K562 (cell line): ENCODE results near the gene ACOT7. TPM values are rescaled to one million over a fixed set of nuclear protein-coding genes. Genes with fewer than 3 reads are reported as not detected.

Source experiments
- ATAC-seq: fragments of 200-7000 bp; cut with Tn5 transposase; 3 replicates; pipeline ENCODE4 v1.9.1; 2020; ENCODE audit warnings: moderate library complexity
- BruUV-seq: library from RNA; stranded (reverse); fragments of 400-500 nt; replicated peaks from 2 replicates; lab custom pipeline; 2021; lab: Mats Ljungman, UMichigan
- CTCF ChIA-PET: fragments of 300-600 bp; formaldehyde crosslinking; extraction: SDS; loops from one replicate; lab custom pipeline; 2021; ENCODE audit warnings: low intra/inter-chr PET ratio; lab: Yijun Ruan, JAX
- POLR2A ChIA-PET: fragments of 300-600, 350-650 bp; sonication (Branson Sonifier 250); formaldehyde crosslinking; extraction: SDS; loops from one replicate; lab custom pipeline; 2021; ENCODE audit warnings: antibody characterized with exemption, inconsistent platforms; lab: Yijun Ruan, JAX
- DNase-seq, 4 experiments: peaks; one replicate each; pipeline versions ENCODE4 v3.0.0 to v3.0.0-alpha.2; 2011 to 2018; ENCODE audit warnings: low spot score in 3 of 4, mixed read lengths in 3 of 4; ENCODE audit errors: extremely low read depth in 1 of 4
- FAIRE-seq: peaks from 2 replicates; lab custom pipeline; 2011; peaks lifted over from hg19 to GRCh38; lab: Jason Lieb, UNC
- H2AFZ ChIP-seq: 2 replicates; pipeline ENCODE4 v1.6.0; 2011; ENCODE audit warnings: low read depth, low read length, control low read depth, inconsistent platforms
- H3K27ac ChIP-seq: fragments of 200-600 bp; 3 replicates; pipeline ENCODE4 v1.8.0; 2011; ENCODE audit warnings: low read depth, mild to moderate bottlenecking, control low read depth, inconsistent platforms, low read length, moderate library complexity, mixed read lengths; ENCODE audit errors: extremely low read depth
- H3K27me3 ChIP-seq, 2 experiments: fragments of 300-600 bp in 1 of 2; 2 replicates in 1 of 2; 3 replicates in 1 of 2; pipeline versions ENCODE4 v1.6.0 to v1.8.0; 2011; ENCODE audit warnings: inconsistent platforms in 2 of 2, low read length in 2 of 2, mild to moderate bottlenecking in 1 of 2, mixed read lengths in 1 of 2, moderate library complexity in 1 of 2; ENCODE audit not compliant: control insufficient read depth in 2 of 2, insufficient read depth in 2 of 2
- H3K36me3 ChIP-seq: fragments of 300-600 bp; 3 replicates; pipeline ENCODE4 v1.8.0; 2011; ENCODE audit warnings: mild to moderate bottlenecking, low read length, inconsistent platforms; ENCODE audit not compliant: control insufficient read depth, insufficient read depth
- H3K4me1 ChIP-seq, 2 experiments: fragments of 200-600 bp in 1 of 2; replicated peaks in 1 of 2; 2 replicates in 1 of 2; 3 replicates in 1 of 2; pipeline versions ENCODE4 v1.5.1 to v1.8.0; 2011; ENCODE audit warnings: inconsistent platforms in 2 of 2, low read length in 2 of 2, mild to moderate bottlenecking in 1 of 2, mixed read lengths in 1 of 2, moderate library complexity in 1 of 2; ENCODE audit not compliant: control insufficient read depth in 2 of 2, insufficient read depth in 2 of 2
- H3K4me2 ChIP-seq: 2 replicates; pipeline ENCODE4 v1.6.1; 2011; ENCODE audit warnings: low read length, control low read depth, inconsistent platforms, mixed read lengths; ENCODE audit not compliant: insufficient read depth
- H3K4me3 ChIP-seq: fragments of 200-600 bp; sonication (generic), shearing (Covaris generic); 2 replicates; pipeline ENCODE4 v1.5.1; 2016; ENCODE audit warnings: control low read depth, inconsistent platforms
- H3K79me2 ChIP-seq: fragments of 200-600 bp; 3 replicates; pipeline ENCODE4 v1.8.0; 2011; ENCODE audit warnings: low read length, inconsistent platforms; ENCODE audit not compliant: control insufficient read depth, insufficient read depth
- H3K9ac ChIP-seq, 2 experiments: 2 replicates each; pipeline versions ENCODE4 v1.6.0 to v1.6.1; 2011; ENCODE audit warnings: low read depth in 2 of 2, low read length in 2 of 2, control low read depth in 1 of 2, inconsistent platforms in 1 of 2, mild to moderate bottlenecking in 1 of 2, mixed read lengths in 1 of 2; ENCODE audit not compliant: insufficient read depth in 1 of 2
- H3K9me1 ChIP-seq: one replicate; pipeline ENCODE4 v1.6.0; 2011; ENCODE audit warnings: inconsistent platforms, mild to moderate bottlenecking, low read length, moderate library complexity; ENCODE audit not compliant: control insufficient read depth, insufficient read depth
- H3K9me3 ChIP-seq: replicated peaks from 2 replicates; pipeline ENCODE4 v1.5.1; 2011; ENCODE audit warnings: low read depth, low read length, inconsistent platforms; ENCODE audit not compliant: control insufficient read depth, insufficient read depth
- H4K20me1 ChIP-seq: replicated peaks from 2 replicates; pipeline ENCODE4 v1.6.1; 2011; ENCODE audit warnings: low read length, inconsistent platforms, mixed read lengths; ENCODE audit not compliant: control insufficient read depth, insufficient read depth
- CBX1 ChIP-seq: sonication (generic); IDR thresholded peaks from 2 replicates; pipeline ENCODE4 v1.6.1; 2016; ENCODE audit warnings: antibody characterized with exemption, low read depth, mild to moderate bottlenecking
- CHD2 ChIP-seq: IDR thresholded peaks from 2 replicates; pipeline ENCODE4 v1.6.1; 2011; ENCODE audit warnings: low read depth, low read length
- CREBBP ChIP-seq: IDR thresholded peaks from one replicate; pipeline ENCODE4 v1.6.1; 2012; ENCODE audit warnings: low read depth, mild to moderate bottlenecking, control low read depth, inconsistent platforms, low read length
- JUN ChIP-seq, 2 experiments: sonication (generic) in 1 of 2; formaldehyde crosslinking in 1 of 2; IDR thresholded peaks; 2 replicates each; pipeline versions ENCODE4 v1.6.1 to v1.8.0; 2012 to 2022; ENCODE audit warnings: borderline replicate concordance in 2 of 2, mild to moderate bottlenecking in 2 of 2, improper control_type of control experiment in 1 of 2, low read depth in 1 of 2, low read length in 1 of 2, missing genetic modification reagents in 1 of 2
- KLF13 ChIP-seq: fragments of 450-650 bp; IDR thresholded peaks from 2 replicates; pipeline ENCODE4 v1.6.1; 2016; ENCODE audit warnings: missing genetic modification characterization, low read depth, mild to moderate bottlenecking, missing compliant biosample characterization, moderate library complexity, borderline replicate concordance
- KLF6 ChIP-seq: fragments of 250-450 bp; sonication (Bioruptor Pico); IDR thresholded peaks from 2 replicates; pipeline ENCODE4 v1.4.0; 2020; ENCODE audit warnings: mild to moderate bottlenecking, moderate library complexity, borderline replicate concordance
- WGBS: fragments of 100-300 bp; shearing (Covaris generic); methylation state at CpG from one replicate; pipeline ENCODE4 v1.1.6; 2016; ENCODE audit warnings: low coverage, mixed read lengths; ENCODE audit not compliant: insufficient coverage; ENCODE audit errors: missing lambda C conversion rate; 5-methylcytosine and 5-hydroxymethylcytosine counted together
- in situ Hi-C: fragments of 300-500 bp; cut with MboI; formaldehyde crosslinking; loops from 4 replicates; pipeline ENCODE4 v1.15.0; 2018; ENCODE audit warnings: inconsistent platforms, mixed read lengths
- intact Hi-C: fragments of 100-400 bp; cut with micrococcal nuclease; formaldehyde crosslinking; loops from 2 replicates; pipeline ENCODE4 v1.14.2; 2022
- polyA plus RNA-seq, 8 experiments: library from polyadenylated mRNA; depleted of rRNA in 4 of 8; stranded (reverse) in 5 of 8; unstranded in 3 of 8; fragments of >200 nt; fragmentation: Nextera tagmentation in 2 of 8; fragmentation: Illumina TruSeq in 1 of 8; extraction: Ambion mirVana in 2 of 8; extraction: Trizol in 1 of 8; gene quantifications; 2 replicates each; pipeline versions ENCODE4 v1.2.1 to v1.2.3, GENCODE V29; 2011 to 2014; ENCODE audit warnings: inconsistent platforms in 1 of 8, missing spikeins in 1 of 8
- total RNA-seq, 7 experiments: library from RNA; depleted of rRNA in 6 of 7; stranded (reverse); fragments of >200 nt in 6 of 7; fragmentation: Illumina TruSeq in 2 of 7; extraction: Trizol in 2 of 7; gene quantifications; 2 replicates each; pipeline versions ENCODE4 v1.2.1 to v1.2.3, GENCODE V29; 2011 to 2021; ENCODE audit warnings: low replicate concordance in 1 of 7

The ACOT7 gene
- total and polyA plus RNA-seq, 9 of the 15 experiments (the other 6 are each of a cell fraction or from before 2014, with no cell fraction given) = 7.0 to 92.6 (median 37.2) TPM

DNA sequence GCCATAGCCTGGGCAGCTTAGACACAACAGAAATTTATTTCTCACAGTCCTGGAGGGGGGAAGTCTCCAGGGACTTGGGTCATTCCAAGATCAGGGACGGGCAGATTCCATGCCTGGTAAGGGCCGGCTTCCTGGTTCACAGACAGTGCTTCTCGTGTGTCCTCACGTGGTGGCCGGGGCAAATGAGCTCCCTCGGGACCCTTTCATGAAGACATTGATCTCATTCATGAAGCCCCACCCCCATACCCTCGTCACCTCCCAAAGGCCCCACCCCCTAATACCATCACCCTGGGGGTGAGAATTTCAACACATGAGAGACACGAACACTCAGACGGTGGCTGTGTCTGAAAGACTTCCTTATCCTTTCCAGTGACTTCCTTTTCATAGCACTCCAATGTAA is 51.5 kb downstream of the ACOT7 start:
- intact Hi-C loops = loop anchor here (5.0 kb wide), 1 partner anchor 290 kb away; no protein-coding TSS in a partner anchor
- CTCF ChIA-PET = interaction anchor here (2.3 to 4.5 kb wide), 2 partner anchors 74 to 95 kb away, joined by 20 to 131 read pairs; no protein-coding TSS in a partner anchor
- in situ Hi-C loops = loop anchor here (5.0 kb wide), 1 partner anchor 300 kb away; no protein-coding TSS in a partner anchor
- Histone ChIP-seq H4K20me1 (peaks cover 23% of the 10 kb centered on the region; the same call in 1 of the 2 replicates), H3K79me2 (no peaks in the 10 kb centered on the region), H3K27me3 (no peaks in the 10 kb centered on the region), H3K4me3 (no peak overlapping the region), H2AFZ (no peak overlapping the region), H3K9me1 (peaks cover 3% of the 10 kb centered on the region), H3K27ac (no peak overlapping the region), H3K4me2 (no peak overlapping the region), H3K9me3 (no peaks in the 10 kb centered on the region), H3K36me3 (peaks cover 10% of the 10 kb centered on the region; the same call in 1 of the 3 replicates), H3K9ac (no peak overlapping the region), H3K4me1 (peaks cover 0 to 1% of the 10 kb centered on the region in 2 experiments; a peak in 1 of 5 replicates)
- FAIRE-seq (no peak), DNase-seq (no peak), ATAC-seq (no peak)
- POLR2A ChIA-PET = interaction anchor here (0.6 to 1.5 kb wide), 3 partner anchors 9 to 171 kb away, joined by 3 to 5 read pairs (median 3); no protein-coding TSS in a partner anchor
- TF ChIP-seq KLF13 (tag) (no peak), KLF6 (CRISPR knock-in tag) (no peak), CBX1 (no peak), CHD2 (no peak), CREBBP (no peak), JUN (IDR thresholded peaks at IDR 0.05; ENCODE audit: borderline replicate concordance, low read depth, low read length) (no peak), JUN (CRISPR knock-in tag; IDR thresholded peaks at IDR 0.05; ENCODE audit: borderline replicate concordance) (no peak)
- BruUV-seq = no TSS peak
- WGBS = 65% methylated on average over 9 of the region's 9 CpGs
